DND-41 (cell line): ENCODE data around the gene IGLL5.

Experiments used
- ATAC-seq: fragments of 200-7000 bp; cut with Tn5 transposase; 3 replicates; pipeline ENCODE4 v1.9.1; 2021; ENCODE audit warnings: low read depth; ENCODE audit not compliant: insufficient read depth
- DNase-seq: peaks from one replicate; pipeline ENCODE4 v3.0.0-alpha.2; 2020
- H2AFZ ChIP-seq: 2 replicates; pipeline ENCODE4 v1.6.0; 2012; ENCODE audit warnings: low read depth, low read length
- H3K27ac ChIP-seq: 2 replicates; pipeline ENCODE4 v1.5.1; 2012; ENCODE audit warnings: low read length, inconsistent platforms
- H3K27me3 ChIP-seq: fragments of 200-600 bp; sonication (generic); 2 replicates; pipeline ENCODE4 v1.6.0; 2012; ENCODE audit warnings: low read length, mild to moderate bottlenecking, inconsistent platforms; ENCODE audit not compliant: insufficient read depth, poor library complexity
- H3K36me3 ChIP-seq: 2 replicates; pipeline ENCODE4 v1.5.1; 2012; ENCODE audit warnings: low read length, inconsistent platforms; ENCODE audit not compliant: insufficient read depth
- H3K4me1 ChIP-seq: 2 replicates; pipeline ENCODE4 v1.5.1; 2012; ENCODE audit warnings: mild to moderate bottlenecking, low read length; ENCODE audit not compliant: insufficient read depth
- H3K4me2 ChIP-seq: 2 replicates; pipeline ENCODE4 v1.6.0; 2012; ENCODE audit warnings: mild to moderate bottlenecking, moderate library complexity, low read length, inconsistent platforms; ENCODE audit not compliant: insufficient read depth
- H3K4me3 ChIP-seq, 2 experiments: fragments of 200-600 bp in 1 of 2; shearing (Covaris generic) in 1 of 2; 2 replicates each; pipeline ENCODE4 v1.5.1; 2012 to 2016; ENCODE audit warnings: inconsistent platforms in 2 of 2, low read length in 2 of 2, mild to moderate bottlenecking in 2 of 2, low read depth in 1 of 2, moderate library complexity in 1 of 2
- H3K79me2 ChIP-seq: 2 replicates; pipeline ENCODE4 v1.6.0; 2012; ENCODE audit warnings: low read length, inconsistent platforms; ENCODE audit not compliant: insufficient read depth
- H3K9ac ChIP-seq: 2 replicates; pipeline ENCODE4 v1.6.0; 2012; ENCODE audit warnings: low read depth, mild to moderate bottlenecking, inconsistent platforms, low read length, moderate library complexity
- H3K9me3 ChIP-seq: 2 replicates; pipeline ENCODE4 v1.5.1; 2012; ENCODE audit warnings: low read length, moderate library complexity, mild to moderate bottlenecking, inconsistent platforms; ENCODE audit not compliant: insufficient read depth, severe bottlenecking
- H4K20me1 ChIP-seq: 2 replicates; pipeline ENCODE4 v1.6.0; 2012; ENCODE audit warnings: low read length; ENCODE audit not compliant: insufficient read depth
- EZH2 ChIP-seq: IDR thresholded peaks from 3 replicates; pipeline ENCODE4 v1.6.1; 2012; ENCODE audit warnings: borderline replicate concordance, low read depth, mild to moderate bottlenecking, moderate library complexity, low read length, inconsistent platforms; ENCODE audit not compliant: severe bottlenecking
- TF ChIP-seq, protein P1 (sequence below): IDR thresholded peaks from 2 replicates; pipeline ENCODE4 v1.5.1; 2012; ENCODE audit warnings: borderline replicate concordance, low read length, moderate library complexity, mild to moderate bottlenecking; ENCODE audit not compliant: poor library complexity, severe bottlenecking; ENCODE audit errors: extremely low read depth

IGLL5 gene

DNA sequence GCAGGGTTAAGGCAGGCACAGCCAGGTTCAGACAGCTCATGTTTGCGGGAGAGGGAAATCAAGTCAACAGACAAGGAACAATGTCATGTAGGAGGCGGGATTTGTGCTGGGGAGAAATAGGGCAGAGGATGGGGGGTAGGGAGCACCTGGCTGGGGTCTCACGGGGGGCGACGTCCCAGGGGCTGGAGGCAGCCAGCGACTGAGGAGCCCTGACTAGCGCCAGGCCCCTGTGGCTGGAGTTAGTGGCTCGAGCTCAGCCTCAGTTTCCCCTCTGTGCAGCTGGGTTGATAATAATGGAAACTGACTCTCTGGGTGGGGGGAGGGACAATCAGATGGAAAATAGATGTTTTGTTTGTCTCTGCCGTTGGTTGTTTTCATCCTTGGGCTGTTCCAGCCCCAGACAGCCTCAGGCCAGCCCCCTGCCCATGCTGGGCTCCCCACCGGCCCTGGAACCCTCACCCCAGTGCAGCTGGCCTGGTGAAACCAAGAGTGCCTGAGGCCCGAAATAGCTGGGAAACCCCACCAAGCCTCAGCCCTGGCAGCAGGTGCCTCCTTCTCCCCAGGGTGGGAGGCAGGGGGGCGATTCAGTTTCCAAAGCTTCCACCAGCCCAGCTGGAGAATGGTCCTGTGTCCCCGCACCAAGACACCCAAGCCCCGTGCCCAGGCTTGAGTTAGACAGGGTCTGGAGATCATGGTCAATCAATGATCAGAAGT lies 44.1 kb downstream of the IGLL5 start:
- no peak for ATAC-seq
- 0 out of 2 replicates have a peak overlapping the region, but pooled peaks have one; percentile 28 for H3K27ac ChIP-seq
- H3K9ac ChIP-seq, result no peak overlapping the region
- H3K27me3 ChIP-seq, result no peaks in the 10 kb centered on the region
- DNase-seq, result no peak
- H3K9me3 ChIP-seq, result no peaks in the 10 kb centered on the region
- no peaks in the 10 kb centered on the region for H4K20me1 ChIP-seq
- no peak overlapping the region for H2AFZ ChIP-seq
- TF ChIP-seq, protein P1, sequence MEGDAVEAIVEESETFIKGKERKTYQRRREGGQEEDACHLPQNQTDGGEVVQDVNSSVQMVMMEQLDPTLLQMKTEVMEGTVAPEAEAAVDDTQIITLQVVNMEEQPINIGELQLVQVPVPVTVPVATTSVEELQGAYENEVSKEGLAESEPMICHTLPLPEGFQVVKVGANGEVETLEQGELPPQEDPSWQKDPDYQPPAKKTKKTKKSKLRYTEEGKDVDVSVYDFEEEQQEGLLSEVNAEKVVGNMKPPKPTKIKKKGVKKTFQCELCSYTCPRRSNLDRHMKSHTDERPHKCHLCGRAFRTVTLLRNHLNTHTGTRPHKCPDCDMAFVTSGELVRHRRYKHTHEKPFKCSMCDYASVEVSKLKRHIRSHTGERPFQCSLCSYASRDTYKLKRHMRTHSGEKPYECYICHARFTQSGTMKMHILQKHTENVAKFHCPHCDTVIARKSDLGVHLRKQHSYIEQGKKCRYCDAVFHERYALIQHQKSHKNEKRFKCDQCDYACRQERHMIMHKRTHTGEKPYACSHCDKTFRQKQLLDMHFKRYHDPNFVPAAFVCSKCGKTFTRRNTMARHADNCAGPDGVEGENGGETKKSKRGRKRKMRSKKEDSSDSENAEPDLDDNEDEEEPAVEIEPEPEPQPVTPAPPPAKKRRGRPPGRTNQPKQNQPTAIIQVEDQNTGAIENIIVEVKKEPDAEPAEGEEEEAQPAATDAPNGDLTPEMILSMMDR, result no peak
- TF ChIP-seq EZH2, result no peak
- H3K79me2 ChIP-seq, result no peaks in the 10 kb centered on the region
- H3K4me2 ChIP-seq, result no peak overlapping the region
- no peak overlapping the region for H3K4me3 ChIP-seq
- H3K4me1 ChIP-seq, result peaks cover 19% of the 10 kb centered on the region
- no peaks in the 10 kb centered on the region for H3K36me3 ChIP-seq

GRCh38 chr22:22932512-22932941 lies 44.9 kb downstream of the IGLL5 start:
- Histone ChIP-seq H2AFZ (no peak overlapping the region), H4K20me1 (no peaks in the 10 kb centered on the region), H3K36me3 (no peaks in the 10 kb centered on the region), H3K9ac (no peak overlapping the region), H3K9me3 (no peaks in the 10 kb centered on the region), H3K27ac (peak overlapping the region; percentile 13; the same call in 1 of the 2 replicates), H3K4me2 (no peak overlapping the region), H3K4me3 (no peak overlapping the region), H3K4me1 (peaks cover 19% of the 10 kb centered on the region), H3K79me2 (no peaks in the 10 kb centered on the region), H3K27me3 (no peaks in the 10 kb centered on the region)
- no peak for ATAC-seq
- no peak for DNase-seq
- no peak for TF ChIP-seq EZH2
- TF ChIP-seq, protein P1, result no peak

- H4K20me1 ChIP-seq, result no peaks in the 10 kb centered on the region
Observed at GRCh38 chr22:22933100-22933806, 45.6 kb downstream of the IGLL5 start.

More at GRCh38 chr22:22933100-22933806, 45.6 kb downstream of the IGLL5 start:
- Histone ChIP-seq H3K27me3 (no peaks in the 10 kb centered on the region), H3K9ac (no peak overlapping the region), H3K4me1 (peaks cover 16% of the 10 kb centered on the region), H3K9me3 (no peaks in the 10 kb centered on the region), H3K4me3 (no peak overlapping the region), H3K79me2 (no peaks in the 10 kb centered on the region), H2AFZ (no peak overlapping the region), H3K27ac (peak overlapping the region; percentile 43; the same call in 1 of the 2 replicates), H3K4me2 (no peak overlapping the region), H3K36me3 (no peaks in the 10 kb centered on the region)
- ATAC-seq (no peak), DNase-seq (no peak)
- TF ChIP-seq, protein P1, result no peak
- TF ChIP-seq EZH2, result no peak
